Inflammatory macrophage (primary cell): ENCODE measurements around the gene CCL25.
"Not testable (repeated sequence)": the region's sequence is repeated elsewhere in the genome, so short reads cannot be mapped to it uniquely, and the experiment has no call there.

ENCODE experiments used
- DNase-seq, 2 donors: peaks; one replicate each; pipeline ENCODE4 v3.0.0-alpha.2; 2020 to 2022

Gene CCL25

GRCh38 chr19:8086849-8087248 is 34.3 kb downstream of the CCL25 start:
- no peak for DNase-seq

GRCh38 chr19:8087876-8088275 is 35.3 kb downstream of the CCL25 start:
- DNase-seq: no peak

GRCh38 chr19:8088752-8089663 is 36.4 kb downstream of the CCL25 start:
- no peak for DNase-seq

GRCh38 chr19:8089664-8090601 is 37.4 kb downstream of the CCL25 start:
- no peak for DNase-seq

DNA sequence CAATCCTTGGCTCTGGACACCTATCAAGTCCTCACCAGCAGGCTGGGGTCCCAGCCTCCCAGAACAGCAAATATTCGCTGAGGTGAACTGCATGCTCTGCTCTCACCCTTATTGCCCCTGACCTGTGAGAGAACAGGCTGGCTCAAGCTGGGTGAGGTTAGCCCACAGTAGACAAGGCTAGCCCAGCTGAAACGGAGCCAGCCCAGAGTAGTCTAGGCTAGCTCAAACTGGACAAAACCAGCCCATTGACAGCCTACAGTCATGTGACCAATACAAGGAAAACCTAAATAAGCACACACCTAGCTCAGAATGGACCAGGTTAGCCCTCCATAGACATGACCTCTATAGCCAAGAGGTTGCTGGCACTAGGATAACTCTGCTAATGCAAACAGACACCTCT is 38.4 kb downstream of the CCL25 start:
- DNase-seq: no peak

DNA sequence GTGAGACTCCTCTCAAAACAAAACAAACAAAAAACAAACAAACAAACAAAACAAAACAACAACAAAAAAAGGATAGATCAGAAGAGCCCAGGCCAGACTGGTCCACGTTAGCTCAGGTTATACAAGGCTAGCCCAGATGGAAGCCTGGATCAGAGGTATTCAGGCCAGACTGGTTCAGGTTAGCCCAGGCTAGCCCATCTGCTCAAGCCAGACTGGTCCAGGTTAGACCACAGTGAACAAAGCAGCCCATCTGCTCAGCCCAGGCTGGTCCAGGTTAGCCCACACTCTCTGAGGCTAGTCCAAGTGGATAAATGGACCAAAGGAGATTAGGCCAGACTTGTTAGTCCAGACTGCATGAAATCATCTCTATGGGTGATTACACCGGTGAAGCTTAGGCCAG is 41.2 kb downstream of the CCL25 start:
- DNase-seq: no peak

- no peak for DNase-seq
Measured at GRCh38 chr19:8094336-8094735, 41.8 kb downstream of the CCL25 start.

DNA sequence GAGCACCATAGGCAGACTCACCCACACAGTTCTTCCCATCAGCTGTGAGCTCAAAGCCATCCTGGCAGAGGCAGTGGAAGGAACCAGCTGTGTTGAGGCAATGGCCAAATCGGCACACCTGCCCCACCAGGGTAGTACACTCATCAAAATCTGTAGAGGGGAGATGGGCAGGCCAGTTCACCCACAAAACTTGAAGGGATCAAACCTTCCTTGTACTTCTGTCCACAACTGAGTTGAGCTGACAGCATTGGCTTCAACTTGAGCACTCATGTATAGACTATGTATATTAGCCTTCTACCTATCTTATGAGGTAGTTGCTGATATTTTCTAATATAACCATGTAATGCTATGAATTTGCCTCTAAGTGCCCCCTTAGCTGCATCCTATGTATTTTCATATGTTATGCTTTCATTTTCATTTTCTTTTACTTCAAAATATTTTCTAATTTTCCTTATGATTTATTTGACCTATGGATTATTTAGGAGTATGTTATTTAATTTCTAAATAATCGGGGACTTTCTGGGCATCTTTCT is 42.9 kb downstream of the CCL25 start:
- DNase-seq: no peak

- DNase-seq: no peak
Measured at GRCh38 chr19:8096071-8096470, 43.5 kb downstream of the CCL25 start.

- DNase-seq: no peak
Measured at GRCh38 chr19:8097198-8097597, 44.6 kb downstream of the CCL25 start.

GRCh38 chr19:8097681-8098567 is 45.4 kb downstream of the CCL25 start:
- no peak for DNase-seq

DNA sequence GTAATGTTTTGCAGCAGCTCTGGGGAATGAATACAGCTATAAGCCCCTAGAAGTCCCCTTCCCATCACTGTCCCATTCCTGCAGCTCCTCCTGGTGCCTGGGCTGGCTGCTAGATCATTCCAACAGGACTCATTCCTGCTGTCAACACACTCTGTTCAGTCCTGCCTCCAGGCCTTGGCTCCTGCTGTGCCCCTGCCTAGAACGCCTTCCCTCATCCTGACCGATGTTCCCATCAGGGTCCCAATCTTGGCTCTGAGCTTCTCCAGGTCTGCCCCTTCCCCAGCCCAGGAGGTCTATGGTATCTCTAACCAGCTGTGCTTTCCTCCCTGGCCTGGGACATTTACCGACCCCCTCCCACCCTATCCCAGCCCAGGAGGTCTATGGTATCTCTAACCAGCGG is 48.8 kb downstream of the CCL25 start:
- DNase-seq: no peak

- not testable (repeated sequence) for DNase-seq
Measured at GRCh38 chr19:8101910-8102309, 49.4 kb downstream of the CCL25 start.

DNA sequence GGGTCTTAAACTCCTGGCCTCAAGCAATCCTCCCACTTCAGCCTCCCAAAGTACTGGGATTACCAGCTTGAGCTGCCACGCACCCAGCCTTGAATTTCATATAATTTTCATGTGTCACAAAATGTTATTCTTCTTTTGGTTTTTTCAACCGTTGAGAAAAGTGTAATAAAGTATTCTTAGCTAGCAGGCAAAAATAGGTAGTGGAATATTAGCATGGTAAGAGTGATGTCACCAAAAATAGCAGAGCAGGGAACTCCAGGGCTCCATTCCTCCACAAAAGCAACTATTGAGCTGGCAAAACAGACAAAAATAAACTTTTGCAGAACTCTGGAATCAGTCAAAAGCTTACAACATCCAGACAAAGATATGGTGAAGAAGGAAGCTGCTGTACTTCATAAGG is 52.9 kb downstream of the CCL25 start:
- DNase-seq: no peak

- no peak for DNase-seq
Measured at GRCh38 chr19:8107301-8107903, 54.8 kb downstream of the CCL25 start.

GRCh38 chr19:8108560-8109445 is 56.2 kb downstream of the CCL25 start:
- no peak for DNase-seq

DNA sequence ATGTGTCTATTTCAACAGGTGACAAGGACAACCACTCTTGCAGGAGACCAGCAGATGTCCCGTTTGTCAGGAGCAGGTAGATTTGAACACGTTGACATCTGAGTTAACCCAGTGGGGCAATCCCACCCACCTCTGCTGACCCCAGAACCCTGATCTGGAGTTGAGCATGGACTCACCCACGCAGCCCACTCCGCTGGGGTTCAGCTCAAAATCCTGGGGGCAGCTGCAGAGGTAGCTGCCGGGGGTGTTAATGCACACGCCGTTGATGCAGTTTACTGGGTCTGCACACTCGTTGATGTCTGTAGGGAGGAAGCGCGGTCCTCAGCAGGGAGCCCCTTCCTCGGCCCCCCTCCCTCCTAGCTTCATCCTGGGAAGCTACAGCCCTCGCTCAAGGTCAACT is 56.9 kb downstream of the CCL25 start:
- no peak for DNase-seq

- no peak for DNase-seq
Measured at GRCh38 chr19:8109890-8110662, 57.5 kb downstream of the CCL25 start.

GRCh38 chr19:8110931-8111330 is 58.4 kb downstream of the CCL25 start:
- DNase-seq: no peak

- no peak for DNase-seq
Measured at GRCh38 chr19:8111376-8111775, 58.8 kb downstream of the CCL25 start.
